H1 (cell line): Measurements from ENCODE around the gene KAT14. TPM values are rescaled to one million over a fixed set of nuclear protein-coding genes. Genes with fewer than 3 reads are reported as not detected.

Source experiments
- ASH2L ChIP-seq: fragments of 200-600, 300-600 bp; sonication (generic); IDR thresholded peaks from one replicate; pipeline ENCODE4 v1.7.1; 2017; ENCODE audit warnings: low read length
- BACH1 ChIP-seq: IDR thresholded peaks from 2 replicates; pipeline ENCODE4 v1.6.1; 2012; ENCODE audit warnings: low read length, improper control_type of control experiment
- CHD2 ChIP-seq: IDR thresholded peaks from 2 replicates; pipeline ENCODE4 v1.6.1; 2012; ENCODE audit warnings: low read length, improper control_type of control experiment
- EP300 ChIP-seq, 2 experiments: IDR thresholded peaks; 1 replicate in 1 of 2; 2 replicates in 1 of 2; pipeline ENCODE4 v1.6.1; 2011 to 2012; ENCODE audit warnings: low read depth in 2 of 2, low read length in 2 of 2, mild to moderate bottlenecking in 2 of 2, borderline replicate concordance in 1 of 2, inconsistent platforms in 1 of 2, moderate library complexity in 1 of 2
- FOSL1 ChIP-seq: IDR thresholded peaks from 2 replicates; pipeline ENCODE4 v1.6.1; 2011; ENCODE audit warnings: mild to moderate bottlenecking, low read depth, low read length, moderate library complexity; ENCODE audit not compliant: insufficient read depth
- GABPA ChIP-seq: IDR thresholded peaks from 2 replicates; pipeline ENCODE4 v1.6.1; 2011; ENCODE audit warnings: mild to moderate bottlenecking, low read length, moderate library complexity, borderline replicate concordance; ENCODE audit not compliant: insufficient read depth
- JUN ChIP-seq: IDR thresholded peaks from 2 replicates; pipeline ENCODE4 v1.6.1; 2011; ENCODE audit warnings: low read depth, mild to moderate bottlenecking, improper control_type of control experiment, low read length
- KDM4A ChIP-seq: IDR thresholded peaks from one replicate; pipeline ENCODE4 v1.7.1; 2012; ENCODE audit warnings: low read depth, mild to moderate bottlenecking, moderate library complexity, low read length, inconsistent platforms; ENCODE audit not compliant: severe bottlenecking
- NANOG ChIP-seq: IDR thresholded peaks from 2 replicates; pipeline ENCODE4 v1.6.1; 2011; ENCODE audit warnings: low read length, low read depth, mild to moderate bottlenecking, inconsistent platforms; ENCODE audit not compliant: insufficient read depth, poor library complexity, severe bottlenecking
- NRF1 ChIP-seq: IDR thresholded peaks from 2 replicates; pipeline ENCODE4 v1.6.1; 2011; ENCODE audit warnings: mild to moderate bottlenecking, low read depth, low read length, improper control_type of control experiment
- PHF8 ChIP-seq: fragments of 200-600 bp; sonication (generic); conservative IDR thresholded peaks from 2 replicates; pipeline ENCODE4 v1.7.1; 2012; ENCODE audit warnings: low read depth, mild to moderate bottlenecking, inconsistent platforms, low read length, moderate library complexity
- RFX5 ChIP-seq: IDR thresholded peaks from 2 replicates; pipeline ENCODE4 v1.6.1; 2011; ENCODE audit warnings: low read depth, low read length, improper control_type of control experiment, borderline replicate concordance
- SP1 ChIP-seq: IDR thresholded peaks from 2 replicates; pipeline ENCODE4 v1.6.1; 2011; ENCODE audit warnings: low read depth, low read length
- SP4 ChIP-seq: IDR thresholded peaks from 2 replicates; pipeline ENCODE4 v1.6.1; 2012; ENCODE audit warnings: low read length, inconsistent platforms
- TAF1 ChIP-seq: IDR thresholded peaks from 2 replicates; pipeline ENCODE4 v1.6.1; 2011; ENCODE audit warnings: mild to moderate bottlenecking, low read depth, low read length
- TAF7 ChIP-seq: optimal IDR thresholded peaks from 2 replicates; pipeline ENCODE3; 2011; ENCODE audit warnings: low read depth, mild to moderate bottlenecking, inconsistent platforms, low read length, moderate library complexity, borderline replicate concordance
- TBP ChIP-seq: IDR thresholded peaks from 2 replicates; pipeline ENCODE4 v1.6.1; 2011; ENCODE audit warnings: low read depth, low read length, improper control_type of control experiment
- TCF12 ChIP-seq: IDR thresholded peaks from 2 replicates; pipeline ENCODE4 v1.6.1; 2011; ENCODE audit warnings: low read depth, mild to moderate bottlenecking, low read length
- TEAD4 ChIP-seq: IDR thresholded peaks from 2 replicates; pipeline ENCODE4 v1.6.1; 2012; ENCODE audit warnings: low read depth, low read length, inconsistent platforms, mixed read lengths
- YY1 ChIP-seq: IDR thresholded peaks from 2 replicates; pipeline ENCODE4 v1.6.1; 2011; ENCODE audit warnings: low read depth, mild to moderate bottlenecking, low read length
- ZNF274 ChIP-seq: IDR thresholded peaks from 2 replicates; pipeline ENCODE4 v1.7.0; 2012; ENCODE audit warnings: low read length, borderline replicate concordance; ENCODE audit errors: extremely low read depth
- polyA plus RNA-seq, 7 experiments: library from polyadenylated mRNA; depleted of rRNA in 3 of 7; stranded (reverse) in 5 of 7; unstranded in 2 of 7; fragments of >200 nt in 5 of 7; fragments of 200-250 nt in 2 of 7; gene quantifications; 1 replicate in 5 of 7; 2 replicates in 1 of 7; 4 replicates in 1 of 7; pipeline versions ENCODE4 v1.2.1 to v1.2.3, GENCODE V29; 2011 to 2013; ENCODE audit warnings: missing spikeins in 2 of 7, mixed read lengths in 2 of 7
- total RNA-seq: library from RNA; stranded (reverse); fragmentation: NEBNext Ultra II Directional; extraction: Animal tissue kit (Norgen Biotek cat#: 25700); gene quantifications from 2 replicates; pipeline ENCODE4 v1.2.1, GENCODE V29; 2021
- TF ChIP-seq, protein P1 (sequence below): IDR thresholded peaks from 2 replicates; pipeline ENCODE4 v1.6.1; 2011; ENCODE audit warnings: low read depth, mild to moderate bottlenecking, low read length; ENCODE audit not compliant: insufficient read depth

Gene KAT14
- total and polyA plus RNA-seq, 2 of the 8 experiments (the other 6 are each of a cell fraction or from before 2014, with no cell fraction given): 17.3 to 29.3 TPM

DNA sequence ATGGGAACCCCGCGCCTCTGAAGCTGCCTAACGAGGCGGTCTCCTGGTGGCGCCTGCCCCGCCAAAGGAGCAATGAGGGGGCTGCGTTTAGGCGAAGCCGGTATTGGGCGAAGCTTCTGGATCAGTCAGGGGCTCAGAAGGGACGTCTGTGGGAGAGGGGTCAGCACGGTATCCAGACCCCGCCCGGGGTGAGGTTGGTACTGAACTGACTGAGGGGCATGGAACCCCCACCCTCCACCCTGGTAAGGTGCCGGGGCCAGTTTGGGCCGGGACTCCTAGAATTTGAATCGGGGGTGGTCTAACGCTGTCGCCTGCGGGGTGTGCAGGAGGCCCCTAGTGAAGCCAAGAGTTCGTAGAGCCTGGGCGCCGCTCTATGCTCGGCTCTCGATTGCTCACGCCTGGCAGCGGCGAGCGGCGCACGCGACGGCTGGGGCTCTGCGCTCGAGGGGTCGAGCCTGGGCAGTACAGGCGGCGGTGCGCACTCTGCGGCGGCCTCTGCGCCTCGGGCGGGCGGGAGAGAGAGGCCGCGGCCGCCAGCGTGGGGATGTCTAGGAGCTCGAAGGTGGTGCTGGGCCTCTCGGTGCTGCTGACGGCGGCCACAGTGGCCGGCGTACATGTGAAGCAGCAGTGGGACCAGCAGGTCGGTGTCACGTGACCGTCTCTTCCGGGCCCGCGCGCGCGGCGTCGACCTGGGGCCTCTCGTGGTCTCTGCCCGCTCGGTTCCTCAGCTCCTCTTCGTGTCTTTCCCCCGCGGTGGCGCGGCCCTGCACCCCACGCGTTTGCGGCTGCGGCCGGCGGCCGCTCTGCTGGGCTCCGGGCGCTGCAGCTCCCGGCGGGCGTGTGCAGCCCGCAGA, at the start of gene KAT14, which contains the start of gene PET117 (continued):
- no peak for TF ChIP-seq TAF7
- peak; percentile 42; the same call in 1 of the 2 replicates for TF ChIP-seq TEAD4
- peak; percentile 92 for TF ChIP-seq TAF1
- no peak for TF ChIP-seq ZNF274
- TF ChIP-seq RFX5: no peak
- no peak for TF ChIP-seq BACH1
- no peak for TF ChIP-seq TCF12
- peak; percentile 62; the same call in 1 of the 2 replicates for TF ChIP-seq FOSL1
- TF ChIP-seq NRF1: no peak
- TF ChIP-seq YY1: peak; percentile 73; the same call in 1 of the 2 replicates
- TF ChIP-seq SP1: no peak
- TF ChIP-seq NANOG: no peak
- TF ChIP-seq KDM4A: peak; percentile 99
- peak; percentile 99 for TF ChIP-seq ASH2L
- TF ChIP-seq, protein P1, sequence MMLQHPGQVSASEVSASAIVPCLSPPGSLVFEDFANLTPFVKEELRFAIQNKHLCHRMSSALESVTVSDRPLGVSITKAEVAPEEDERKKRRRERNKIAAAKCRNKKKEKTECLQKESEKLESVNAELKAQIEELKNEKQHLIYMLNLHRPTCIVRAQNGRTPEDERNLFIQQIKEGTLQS: peak; percentile 60
- peak; percentile 98 for TF ChIP-seq PHF8
- TF ChIP-seq JUN: no peak; the same call in 1 of the 2 replicates
- TF ChIP-seq GABPA: peak; percentile 37; the same call in 1 of the 2 replicates
- TF ChIP-seq EP300 (IDR thresholded peaks at IDR 0.05; ENCODE audit: borderline replicate concordance in 1 of 2, low read depth in 2 of 2, low read length in 2 of 2): peak in 1 of 2 experiments; percentile 30; a peak in 1 of 3 replicates
- peak; percentile 62; the same call in 1 of the 2 replicates for TF ChIP-seq SP4
- peak; percentile 75 for TF ChIP-seq TBP
- TF ChIP-seq CHD2: 0 out of 2 replicates have a peak, but pooled peaks have one; percentile 7
